ENCODE data around the gene FHAD1.

The FHAD1 gene

DNA sequence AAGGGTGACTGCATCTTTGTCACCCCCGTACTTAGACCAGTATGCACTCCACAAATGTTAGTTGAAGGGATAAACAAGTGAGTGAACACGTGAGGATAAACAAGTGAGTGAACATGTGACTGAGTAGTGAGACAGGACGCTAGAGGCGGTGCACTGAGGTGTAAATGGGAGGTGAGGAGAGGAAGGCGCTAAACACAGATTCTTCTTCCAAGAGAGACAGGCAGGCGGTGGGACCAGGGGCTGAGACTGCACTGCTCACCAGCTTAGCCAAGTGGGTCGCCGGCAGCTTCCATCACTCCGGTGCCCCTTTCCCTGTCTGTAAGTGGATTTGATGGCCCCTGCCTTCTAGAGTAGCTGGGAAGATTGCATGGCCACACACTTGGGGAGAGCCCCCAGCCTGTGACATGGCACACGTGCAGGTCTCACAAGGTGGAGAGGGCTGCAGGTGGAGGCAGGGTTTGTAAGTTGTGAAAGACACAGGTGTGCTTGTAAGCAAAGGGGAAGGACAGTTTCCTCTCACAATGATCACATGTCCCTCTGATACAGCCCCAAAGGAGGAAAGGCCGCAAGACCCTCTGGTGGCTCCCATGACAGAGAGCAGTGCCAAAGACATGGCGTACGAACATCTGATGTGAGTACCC, 115.2 kb downstream of the FHAD1 start:
- DNase-seq (ENCODE audit: low read depth) = no peak
- TF ChIP-seq, protein P1, sequence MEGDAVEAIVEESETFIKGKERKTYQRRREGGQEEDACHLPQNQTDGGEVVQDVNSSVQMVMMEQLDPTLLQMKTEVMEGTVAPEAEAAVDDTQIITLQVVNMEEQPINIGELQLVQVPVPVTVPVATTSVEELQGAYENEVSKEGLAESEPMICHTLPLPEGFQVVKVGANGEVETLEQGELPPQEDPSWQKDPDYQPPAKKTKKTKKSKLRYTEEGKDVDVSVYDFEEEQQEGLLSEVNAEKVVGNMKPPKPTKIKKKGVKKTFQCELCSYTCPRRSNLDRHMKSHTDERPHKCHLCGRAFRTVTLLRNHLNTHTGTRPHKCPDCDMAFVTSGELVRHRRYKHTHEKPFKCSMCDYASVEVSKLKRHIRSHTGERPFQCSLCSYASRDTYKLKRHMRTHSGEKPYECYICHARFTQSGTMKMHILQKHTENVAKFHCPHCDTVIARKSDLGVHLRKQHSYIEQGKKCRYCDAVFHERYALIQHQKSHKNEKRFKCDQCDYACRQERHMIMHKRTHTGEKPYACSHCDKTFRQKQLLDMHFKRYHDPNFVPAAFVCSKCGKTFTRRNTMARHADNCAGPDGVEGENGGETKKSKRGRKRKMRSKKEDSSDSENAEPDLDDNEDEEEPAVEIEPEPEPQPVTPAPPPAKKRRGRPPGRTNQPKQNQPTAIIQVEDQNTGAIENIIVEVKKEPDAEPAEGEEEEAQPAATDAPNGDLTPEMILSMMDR (IDR thresholded peaks at IDR 0.05; ENCODE audit: control insufficient read depth, extremely low read depth, insufficient read depth) = no peak
- no peak overlapping the region for H3K4me3 ChIP-seq (ENCODE audit: low read depth, low read length)

DNA sequence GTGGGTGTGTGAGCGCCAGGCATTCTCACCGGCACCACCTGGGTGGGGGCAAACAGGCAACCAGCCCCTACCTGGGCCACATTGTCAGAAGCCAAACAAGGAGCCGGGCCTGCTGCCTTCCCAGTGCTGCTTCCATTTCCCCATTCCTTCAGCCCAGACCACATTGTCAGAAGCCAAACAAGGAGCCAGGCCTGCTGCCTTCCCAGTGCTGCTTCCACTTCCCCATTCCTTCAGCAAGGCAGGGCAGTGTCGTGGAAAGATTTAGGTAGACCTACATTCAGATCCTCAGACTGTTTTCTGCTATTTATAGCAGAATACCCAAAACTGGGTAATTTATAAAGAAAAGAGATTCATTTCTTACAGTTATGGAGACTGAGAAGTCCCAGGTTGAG, 115.7 kb downstream of the FHAD1 start:
- H3K4me3 ChIP-seq (ENCODE audit: low read depth, low read length) = no peak overlapping the region
- TF ChIP-seq, protein P1 (IDR thresholded peaks at IDR 0.05; ENCODE audit: control insufficient read depth, extremely low read depth, insufficient read depth) = no peak

DNA sequence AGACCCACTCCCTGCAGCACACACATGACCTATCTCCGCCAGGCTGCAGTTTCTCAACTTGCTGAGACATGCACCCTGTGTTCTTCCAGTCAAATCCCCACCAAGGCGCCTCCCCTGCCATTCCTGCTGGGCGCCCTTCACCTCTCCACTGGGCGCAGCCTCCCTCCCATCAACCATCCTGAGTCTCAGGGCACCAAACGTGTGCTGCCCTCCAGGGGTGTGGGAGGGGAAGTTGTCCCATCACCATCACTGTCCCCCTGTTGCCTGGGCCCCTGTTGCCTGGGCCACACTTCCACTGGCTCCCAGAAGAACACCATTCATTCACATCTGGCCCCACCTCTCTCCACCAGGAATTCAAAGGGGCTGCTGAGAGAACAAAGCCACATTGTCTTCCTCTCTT, 117.7 kb downstream of the FHAD1 start:
- no peak for DNase-seq (ENCODE audit: low read depth)

More for the DNA sequence above, 115.7 kb downstream of the FHAD1 start:
- no peak for DNase-seq (ENCODE audit: low read depth)

DNA sequence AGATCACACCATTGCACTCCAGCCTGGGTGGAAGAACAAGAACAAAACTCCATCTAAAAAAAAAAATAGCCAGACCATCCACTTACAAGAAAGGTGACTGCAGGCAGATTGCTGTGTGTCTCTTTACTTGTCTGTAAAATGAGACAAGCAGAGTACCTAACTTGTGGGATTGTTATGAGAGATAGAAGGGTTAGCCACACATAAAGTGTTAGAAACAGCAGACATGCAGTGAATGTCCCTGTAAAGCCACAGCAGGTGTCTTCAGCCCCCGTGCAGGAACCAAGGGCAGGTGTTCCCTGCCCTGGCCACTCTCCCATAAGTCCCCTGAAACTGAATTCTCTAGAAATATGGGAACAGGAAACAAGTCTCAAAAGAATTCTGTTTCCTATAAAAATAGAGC, 121.9 kb downstream of the FHAD1 start:
- TF ChIP-seq, protein P1 (IDR thresholded peaks at IDR 0.05; ENCODE audit: control insufficient read depth, extremely low read depth, insufficient read depth) = no peak
- no peak for DNase-seq (ENCODE audit: low read depth)
- no peak overlapping the region for H3K4me3 ChIP-seq (ENCODE audit: low read depth, low read length)

More for the DNA sequence above, 117.7 kb downstream of the FHAD1 start:
- H3K4me3 ChIP-seq (ENCODE audit: low read depth, low read length) = no peak overlapping the region
- TF ChIP-seq, protein P1 (IDR thresholded peaks at IDR 0.05; ENCODE audit: control insufficient read depth, extremely low read depth, insufficient read depth) = no peak

DNA sequence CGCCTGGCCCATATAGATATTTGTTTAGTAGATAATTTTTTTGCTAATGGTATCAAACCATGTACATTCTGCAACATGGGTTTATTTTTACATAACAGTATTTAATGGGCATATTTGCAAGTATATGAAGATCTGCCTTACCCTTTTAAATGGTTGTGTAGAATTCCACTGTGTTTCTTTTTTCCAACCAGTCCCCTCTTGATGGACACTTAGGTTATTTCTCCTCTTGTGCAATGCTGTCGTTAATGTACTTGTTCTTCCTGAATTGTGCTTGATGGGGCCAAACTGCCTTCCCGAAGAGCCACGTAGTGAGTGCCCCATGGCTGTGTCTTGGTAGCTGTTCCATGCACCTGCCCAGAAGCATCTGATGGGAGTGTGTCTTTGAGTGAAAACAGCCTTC, 123.2 kb downstream of the FHAD1 start:
- TF ChIP-seq, protein P1 (IDR thresholded peaks at IDR 0.05; ENCODE audit: control insufficient read depth, extremely low read depth, insufficient read depth) = no peak
- no peak for DNase-seq (ENCODE audit: low read depth)
- no peak overlapping the region for H3K4me3 ChIP-seq (ENCODE audit: low read depth, low read length)

DNA sequence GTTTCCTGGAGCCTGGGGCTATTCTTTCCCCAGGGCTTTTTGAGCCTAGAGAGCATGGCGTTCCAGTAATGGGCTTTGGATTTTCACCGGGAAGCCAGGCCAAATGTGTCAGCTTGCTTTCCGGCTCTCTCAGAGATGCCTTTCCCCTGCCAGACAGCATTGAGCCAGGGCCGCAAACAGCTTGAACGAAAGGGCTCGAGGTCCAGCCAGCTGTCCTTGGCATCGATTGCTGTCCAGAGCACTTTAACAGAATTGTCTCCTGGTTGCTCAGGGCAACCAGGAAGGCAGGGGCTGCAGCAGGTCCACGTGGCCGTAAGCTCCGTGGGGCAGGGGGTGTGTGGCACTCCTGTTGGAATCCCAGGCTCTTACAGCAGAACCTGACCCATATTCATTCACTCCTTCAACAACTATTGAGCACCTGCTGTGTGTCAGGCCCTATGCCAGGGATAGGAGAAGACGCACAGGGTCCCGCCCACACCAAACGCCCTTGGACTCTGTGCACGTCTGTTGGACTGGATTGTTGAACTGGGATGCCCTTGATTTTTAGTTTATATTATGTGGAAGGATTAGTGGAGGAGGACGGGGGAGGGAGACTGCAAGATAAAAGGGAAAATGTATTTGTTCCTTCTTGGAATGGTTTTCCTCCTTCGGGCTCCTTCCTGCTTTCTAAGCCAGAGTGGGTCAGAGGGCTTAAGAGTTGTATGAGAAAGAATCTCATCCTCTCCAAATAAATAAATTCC, 123.9 kb downstream of the FHAD1 start:
- TF ChIP-seq, protein P1 (IDR thresholded peaks at IDR 0.05; ENCODE audit: control insufficient read depth, extremely low read depth, insufficient read depth) = no peak
- H3K4me3 ChIP-seq (ENCODE audit: low read depth, low read length) = no peak overlapping the region
- no peak for DNase-seq (ENCODE audit: low read depth)
